IPS-NIHi7 (cell line): Measurements from ENCODE around the gene TNFRSF25.
"Not testable (repeated sequence)": the region's sequence is repeated elsewhere in the genome, so short reads cannot be mapped to it uniquely, and the experiment has no call there.

ENCODE experiments used
- DNase-seq: peaks from one replicate; pipeline ENCODE4 v3.0.0; 2012; ENCODE audit warnings: mixed read lengths; ENCODE audit errors: extremely low spot score

TNFRSF25 gene

DNA sequence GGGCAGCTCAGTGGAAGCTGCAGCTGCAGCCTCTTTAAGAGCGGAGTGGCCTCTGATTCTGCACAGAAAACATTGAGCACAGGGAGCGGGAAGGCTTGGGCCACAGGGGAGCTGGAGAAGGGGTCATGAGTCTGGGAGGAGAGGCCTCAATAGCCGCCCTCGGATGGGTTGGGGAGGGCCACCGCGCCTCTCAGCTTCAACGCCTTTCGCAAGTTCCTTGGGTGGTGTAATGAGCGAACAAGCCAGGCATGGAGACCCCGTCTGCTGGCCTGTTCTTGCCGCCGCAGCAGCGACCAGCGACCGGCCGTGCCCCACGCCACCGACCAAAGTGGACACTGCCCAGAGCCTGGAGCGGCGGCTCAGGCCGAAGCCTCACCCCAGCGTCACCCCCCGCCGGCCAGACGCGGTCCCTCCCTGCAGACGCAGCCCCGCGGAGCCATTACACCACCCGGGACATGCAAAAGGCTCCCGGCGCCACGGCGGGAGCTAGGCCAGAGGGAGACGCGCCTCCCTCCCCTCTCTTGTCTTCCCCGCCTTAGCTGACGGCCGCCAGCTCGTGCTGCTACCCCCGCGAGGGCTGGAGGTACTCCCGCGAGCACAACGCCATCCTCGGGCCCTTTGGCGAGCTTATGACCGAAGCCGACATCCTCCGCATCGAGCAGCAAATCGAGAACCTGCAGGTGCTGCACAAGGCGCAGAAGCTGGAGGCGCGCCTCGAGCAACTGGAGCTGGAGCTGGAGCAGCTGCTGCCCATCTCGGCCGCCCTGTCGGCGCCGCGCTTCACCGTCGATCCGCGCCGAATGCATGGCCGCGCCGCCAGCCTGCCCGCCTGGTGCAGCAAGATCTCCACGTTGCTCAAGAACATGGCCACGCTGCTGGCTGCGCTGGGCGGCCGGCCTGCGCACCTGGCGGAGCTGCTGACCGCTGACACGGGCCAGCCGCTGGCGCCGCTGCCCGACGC is 11.8 kb downstream of the TNFRSF25 start:
- not testable (repeated sequence) for DNase-seq

DNA sequence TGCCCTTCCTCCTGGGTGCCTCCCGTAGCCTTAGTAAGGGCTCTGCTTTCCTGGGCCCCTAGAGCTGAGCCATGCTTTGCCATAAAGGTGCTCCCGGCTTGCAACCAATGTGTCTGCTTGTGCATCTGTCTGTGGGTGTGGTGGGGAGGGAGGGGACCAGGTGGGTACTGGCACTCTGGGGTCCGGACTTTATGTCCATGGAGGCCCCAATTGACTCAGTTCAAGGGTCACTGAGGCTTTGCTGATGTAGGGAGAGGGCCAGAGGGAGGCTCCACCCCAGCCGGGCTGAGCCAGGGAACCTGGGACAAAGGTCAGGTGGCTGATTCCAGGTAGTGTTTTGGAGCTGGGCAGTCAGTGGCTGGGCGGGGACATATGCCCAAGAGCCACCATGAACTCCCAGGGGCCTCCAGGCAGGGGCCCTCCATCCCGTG is 15.0 kb downstream of the TNFRSF25 start:
- no peak for DNase-seq

DNA sequence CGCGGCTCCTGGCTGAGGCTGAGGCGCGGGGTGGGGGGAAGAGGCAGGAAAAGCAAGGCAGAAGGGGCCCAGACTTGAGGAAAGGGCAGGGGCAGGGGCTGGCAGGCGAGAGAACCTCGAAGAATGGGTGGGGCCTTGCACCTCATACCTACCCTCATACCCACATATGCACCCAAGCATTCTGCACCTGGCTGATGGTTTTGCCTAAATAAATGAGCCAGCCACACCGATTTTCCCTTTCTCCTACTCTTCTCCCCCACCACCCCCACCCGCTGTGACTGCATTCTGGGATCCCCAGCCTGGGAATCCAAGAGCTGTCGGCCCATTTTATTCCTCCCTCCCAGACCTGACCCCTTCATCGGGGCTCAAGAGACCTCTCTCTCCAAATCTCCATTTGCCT is 15.5 kb downstream of the TNFRSF25 start:
- not testable (repeated sequence) for DNase-seq

DNA sequence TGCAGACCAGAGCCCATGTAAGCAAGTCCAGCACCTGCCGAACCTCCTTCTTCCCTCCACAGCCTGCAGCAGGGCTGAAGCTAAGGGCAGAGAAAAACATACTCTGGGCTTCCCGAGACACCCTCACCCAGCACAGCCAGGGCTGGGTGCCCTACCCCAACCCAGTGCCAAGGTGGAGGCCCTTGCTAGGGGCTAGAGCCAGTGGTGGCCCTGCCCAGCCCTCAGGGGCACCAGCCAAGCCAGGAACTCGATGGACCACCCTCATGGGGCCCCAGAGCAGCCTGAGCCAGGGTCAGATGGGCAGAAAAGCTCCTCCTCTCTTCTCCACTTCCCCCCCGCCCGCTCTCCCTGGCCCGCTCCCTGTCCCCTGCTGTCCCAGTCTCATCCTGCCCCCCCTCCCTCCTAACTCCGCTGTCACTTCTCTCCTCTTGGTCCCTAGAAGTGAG is 15.9 kb downstream of the TNFRSF25 start:
- no peak for DNase-seq

DNA sequence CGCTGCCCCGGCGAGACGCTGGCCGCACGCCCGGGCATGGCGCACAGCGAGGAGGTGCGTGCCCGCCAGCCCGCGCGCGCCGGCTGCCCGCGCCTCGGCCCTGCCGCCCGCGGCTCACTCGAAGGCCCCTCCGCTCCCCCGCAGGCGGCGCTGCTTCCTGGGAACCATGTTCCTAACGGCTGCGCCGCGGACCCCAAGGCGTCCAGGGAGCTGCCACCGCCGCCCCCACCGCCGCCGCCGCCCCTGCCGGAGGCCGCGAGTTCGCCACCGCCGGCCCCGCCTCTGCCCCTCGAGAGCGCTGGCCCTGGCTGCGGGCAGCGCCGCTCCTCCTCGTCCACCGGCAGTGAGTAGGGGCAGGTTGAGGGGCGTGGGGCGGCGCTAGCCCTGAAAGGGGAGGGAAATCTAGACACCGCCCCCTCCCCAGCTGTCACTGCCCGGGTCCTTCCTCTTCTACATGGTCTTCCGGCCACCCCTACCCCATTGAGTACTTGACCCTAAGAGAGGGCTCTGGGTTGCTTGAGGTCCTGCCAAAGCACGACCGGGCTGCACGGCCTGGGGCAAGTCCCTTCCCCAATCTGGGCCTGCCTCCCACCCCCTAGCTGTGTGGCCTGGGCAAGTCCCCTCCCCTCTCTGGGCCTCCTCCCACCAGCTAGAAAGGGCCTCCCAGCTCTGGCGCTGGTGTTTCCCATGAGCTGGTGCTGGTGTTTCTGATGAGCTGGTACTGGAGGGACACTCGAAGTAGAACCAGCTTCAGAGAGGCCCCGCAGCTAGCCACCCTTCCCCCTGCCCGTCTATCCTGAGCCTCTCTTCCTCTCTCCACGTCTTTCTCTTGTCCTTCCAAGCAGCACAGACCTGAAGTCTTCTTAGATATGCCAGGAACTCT is 17.0 kb downstream of the TNFRSF25 start:
- DNase-seq = no peak

DNA sequence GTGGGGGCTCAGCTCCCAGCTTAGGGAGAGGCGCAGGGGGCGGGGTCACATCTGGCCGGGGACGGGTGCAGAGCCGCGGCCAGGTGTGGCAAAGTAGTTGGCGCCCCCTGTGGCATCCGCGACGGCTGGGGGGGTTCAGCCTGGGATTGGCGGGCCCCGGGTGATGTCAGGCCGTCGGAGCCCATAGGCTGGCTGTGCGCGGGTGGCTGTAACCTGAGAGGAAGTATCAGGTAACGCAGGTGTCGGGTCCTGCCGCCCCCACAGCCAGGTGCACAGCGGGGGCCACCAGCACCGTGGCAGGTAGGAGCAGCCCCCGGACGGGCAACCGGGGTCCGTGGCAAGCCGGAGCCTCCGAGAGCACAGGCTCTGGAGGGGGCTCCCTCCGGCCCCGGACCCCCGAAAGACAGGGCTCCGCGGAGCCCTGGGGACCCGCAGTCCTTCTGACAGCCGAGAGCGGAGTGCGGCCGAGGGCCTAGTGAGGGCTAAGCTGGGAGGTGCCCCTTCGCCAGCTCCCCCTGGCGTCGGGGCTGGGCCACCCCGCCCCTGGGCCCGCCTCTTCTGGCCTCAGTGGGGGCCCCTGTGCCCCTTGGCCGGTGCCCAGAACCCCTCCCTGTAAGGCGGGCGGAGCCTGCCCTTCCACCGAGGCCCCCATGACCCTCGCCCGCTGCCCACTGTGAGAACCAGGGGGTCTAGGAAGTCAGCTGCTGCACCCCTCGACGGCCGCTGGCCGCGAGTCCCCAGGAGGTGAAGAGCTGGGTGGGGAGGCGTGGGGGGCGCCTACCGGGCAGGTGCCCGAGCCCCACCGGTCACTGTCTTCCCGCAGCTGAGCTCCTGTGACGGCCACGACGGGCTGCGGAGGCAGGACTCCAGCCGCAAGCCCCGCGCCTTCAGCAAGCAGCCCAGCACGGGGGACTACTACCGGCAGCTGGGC is 17.9 kb downstream of the TNFRSF25 start:
- DNase-seq = peak; percentile 83

DNA sequence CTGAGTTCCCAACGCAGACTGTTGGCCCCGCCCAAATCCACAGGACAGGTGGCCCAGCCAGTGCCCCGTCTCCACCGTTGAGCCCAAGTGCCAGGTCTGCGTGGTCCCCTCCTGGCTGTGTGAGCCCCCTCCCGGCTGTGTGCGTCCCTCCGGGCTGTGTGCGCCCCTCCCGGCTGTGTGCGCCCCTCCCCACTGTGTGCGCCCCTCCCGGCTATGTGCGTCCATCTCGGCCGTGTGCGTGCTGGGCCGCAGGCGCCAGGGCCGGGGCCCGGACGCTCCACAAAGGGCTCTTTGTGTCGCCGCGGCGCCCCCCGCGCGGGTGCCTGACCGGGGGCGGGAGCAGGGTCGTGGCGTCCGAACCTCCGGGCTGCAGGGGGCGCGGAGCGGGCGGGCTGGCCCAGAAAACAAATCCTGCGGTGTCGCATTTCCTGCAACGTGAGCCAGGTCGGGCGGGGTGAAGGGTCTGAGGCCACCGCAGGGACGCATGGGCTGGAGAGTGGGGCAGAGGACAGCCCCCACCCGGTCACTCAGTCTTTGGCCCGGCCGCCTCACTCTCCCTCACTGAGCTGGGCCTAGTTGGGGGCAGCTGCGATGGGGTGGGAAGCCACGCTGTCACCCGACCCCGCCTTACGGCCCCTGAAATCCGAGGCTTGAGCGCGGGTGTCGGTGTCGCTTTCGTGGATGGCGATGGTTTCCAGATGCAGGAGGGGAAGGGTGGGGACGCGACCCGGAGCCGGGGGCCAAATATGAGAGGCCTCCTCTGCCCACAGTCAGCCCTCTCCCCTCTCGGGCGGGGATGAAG is 18.8 kb downstream of the TNFRSF25 start:
- peak; percentile 52 for DNase-seq

DNA sequence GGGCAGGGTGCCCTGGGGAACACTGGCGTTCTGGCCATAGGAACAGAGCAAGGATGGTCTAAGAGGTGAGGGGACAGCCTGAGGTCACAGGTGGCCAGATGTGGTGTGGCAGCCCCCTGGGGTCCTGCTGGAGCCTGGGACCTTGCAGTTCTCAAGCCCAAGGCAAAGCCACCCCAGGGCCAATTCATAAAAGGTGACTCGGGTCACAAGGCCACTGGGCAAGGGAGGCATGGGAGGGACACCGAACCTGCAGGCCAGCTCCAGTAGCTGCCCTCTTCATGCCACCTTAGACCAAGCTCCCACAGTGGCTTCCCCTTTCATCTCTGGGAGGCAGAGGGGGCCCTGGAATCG is 19.3 kb downstream of the TNFRSF25 start:
- DNase-seq = no peak

DNA sequence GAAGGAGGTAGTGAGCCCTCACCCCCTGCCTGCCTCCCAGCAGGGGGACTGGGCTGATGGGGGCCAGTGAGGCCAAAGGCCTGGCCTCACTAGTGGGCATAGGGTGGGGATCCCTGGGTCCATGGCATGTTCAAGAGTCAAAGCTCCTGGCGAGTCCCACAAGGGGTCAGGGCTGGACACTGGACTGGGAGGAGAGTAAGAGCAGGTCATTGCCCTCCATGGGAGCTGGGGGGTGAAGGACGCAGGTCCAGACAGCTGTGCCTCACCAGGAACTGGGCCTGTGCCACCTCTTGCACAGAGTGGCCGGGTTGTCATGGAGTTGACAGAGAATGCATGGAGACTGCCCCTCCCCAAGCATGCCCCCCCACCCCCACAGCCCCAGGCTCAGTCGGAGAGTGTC is 20.0 kb downstream of the TNFRSF25 start:
- not testable (repeated sequence) for DNase-seq

DNA sequence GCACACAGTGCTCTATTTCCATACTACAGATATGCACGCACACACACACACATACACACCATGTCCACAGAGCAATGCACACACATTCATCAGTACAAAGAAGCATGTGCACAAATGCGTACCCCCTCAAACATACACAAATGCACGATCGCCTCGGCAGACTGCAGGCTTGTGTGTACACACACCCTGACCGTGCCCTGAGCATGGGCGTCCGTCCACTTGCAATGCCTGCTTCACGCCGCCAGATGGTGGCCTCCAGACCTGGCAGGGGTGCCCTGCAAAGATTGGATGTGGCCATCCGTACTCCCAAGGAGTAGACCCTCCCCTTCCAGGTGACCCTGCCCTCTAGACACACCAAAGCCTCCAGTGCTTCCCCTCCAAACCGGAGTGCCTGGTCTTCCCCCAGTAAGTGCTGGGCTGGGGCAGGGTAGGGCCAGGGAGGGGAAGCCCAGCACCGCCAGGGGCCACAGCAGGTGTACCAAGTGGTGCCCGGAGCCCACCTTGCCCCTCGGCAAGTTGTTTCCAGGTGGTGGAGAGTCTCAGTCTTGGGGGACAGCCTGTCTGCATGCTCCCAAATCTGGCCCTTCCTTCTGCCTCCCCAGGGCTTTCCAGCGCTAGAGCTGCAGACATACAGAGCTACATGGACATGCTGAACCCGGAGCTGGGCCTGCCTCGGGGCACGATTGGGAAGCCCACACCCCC is 20.8 kb downstream of the TNFRSF25 start:
- DNase-seq = no peak

DNA sequence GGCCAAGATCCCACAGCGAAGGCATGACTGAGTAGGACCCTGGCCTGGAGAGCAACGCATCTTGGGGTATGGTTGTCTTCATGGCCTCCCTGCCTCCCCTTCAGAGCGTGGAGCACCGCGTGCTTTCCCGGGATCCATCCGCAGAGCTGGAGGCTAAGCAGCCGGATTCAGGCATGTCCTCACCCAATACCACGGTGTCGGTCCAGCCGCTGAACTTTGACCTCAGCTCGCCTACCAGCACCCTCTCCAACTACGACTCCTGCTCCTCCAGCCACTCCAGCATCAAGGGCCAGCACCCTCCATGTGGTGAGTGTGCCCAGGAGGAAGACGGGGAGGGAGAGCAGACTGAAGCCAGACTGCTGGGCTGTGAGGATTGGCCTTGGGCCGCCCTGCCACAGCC is 21.6 kb downstream of the TNFRSF25 start:
- no peak for DNase-seq

DNA sequence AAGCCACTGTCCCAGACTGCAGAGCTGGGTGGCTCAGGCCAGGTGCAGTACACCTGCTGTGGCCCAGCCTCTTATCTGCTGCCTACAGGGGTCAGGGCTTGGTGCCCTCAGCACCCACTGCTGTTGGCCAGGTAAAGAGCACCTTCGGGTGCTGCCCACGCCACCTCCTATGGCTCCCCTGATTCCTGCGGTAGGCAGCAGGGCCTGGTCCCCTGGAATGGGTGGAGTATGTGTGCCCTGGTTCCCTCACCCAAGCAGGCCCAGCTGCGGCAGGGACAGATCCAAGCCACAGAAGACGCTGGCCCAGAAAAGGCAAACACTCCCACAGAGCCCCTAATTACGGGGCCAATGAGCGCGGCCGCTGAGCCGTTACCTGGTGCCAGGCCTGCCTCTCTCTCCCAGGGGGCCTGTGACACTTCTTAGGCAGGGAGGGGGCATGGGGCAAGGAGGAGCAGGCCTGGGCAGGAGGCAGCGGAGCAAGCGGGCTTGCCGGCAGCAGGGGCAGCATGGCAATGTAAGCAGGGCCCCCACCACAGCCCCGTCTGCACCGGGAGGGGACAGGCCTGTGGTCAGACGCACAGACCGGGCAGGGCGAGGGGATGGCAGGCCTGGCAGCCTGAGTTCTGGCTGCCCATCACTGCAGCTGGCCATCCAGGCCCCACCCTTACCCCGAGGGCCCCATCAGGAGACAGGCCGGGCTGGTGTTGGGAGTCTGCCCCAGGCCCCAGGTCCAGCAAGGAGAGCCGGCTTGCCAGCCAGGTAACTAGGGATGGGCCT is 22.4 kb downstream of the TNFRSF25 start:
- no peak for DNase-seq

DNA sequence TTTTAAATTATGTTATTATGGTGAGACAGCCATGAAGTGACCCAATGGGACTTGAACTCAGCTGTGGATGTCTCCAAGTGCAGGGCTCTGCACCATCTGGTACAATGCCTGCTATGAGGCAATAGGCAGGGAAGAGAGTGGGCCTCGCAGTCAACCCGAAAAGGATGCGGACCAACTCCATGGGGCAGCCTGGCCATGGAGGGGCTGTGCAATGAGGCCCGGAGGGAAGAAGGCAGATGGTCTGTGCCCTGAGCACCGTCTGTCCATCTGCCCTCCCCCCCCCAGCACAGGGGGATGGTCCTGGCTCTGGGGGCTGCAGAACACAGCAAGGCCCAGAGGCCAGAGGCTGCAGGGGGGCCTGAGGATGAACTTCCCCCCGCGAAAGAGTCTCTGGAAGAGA is 24.4 kb downstream of the TNFRSF25 start:
- DNase-seq = no peak

DNA sequence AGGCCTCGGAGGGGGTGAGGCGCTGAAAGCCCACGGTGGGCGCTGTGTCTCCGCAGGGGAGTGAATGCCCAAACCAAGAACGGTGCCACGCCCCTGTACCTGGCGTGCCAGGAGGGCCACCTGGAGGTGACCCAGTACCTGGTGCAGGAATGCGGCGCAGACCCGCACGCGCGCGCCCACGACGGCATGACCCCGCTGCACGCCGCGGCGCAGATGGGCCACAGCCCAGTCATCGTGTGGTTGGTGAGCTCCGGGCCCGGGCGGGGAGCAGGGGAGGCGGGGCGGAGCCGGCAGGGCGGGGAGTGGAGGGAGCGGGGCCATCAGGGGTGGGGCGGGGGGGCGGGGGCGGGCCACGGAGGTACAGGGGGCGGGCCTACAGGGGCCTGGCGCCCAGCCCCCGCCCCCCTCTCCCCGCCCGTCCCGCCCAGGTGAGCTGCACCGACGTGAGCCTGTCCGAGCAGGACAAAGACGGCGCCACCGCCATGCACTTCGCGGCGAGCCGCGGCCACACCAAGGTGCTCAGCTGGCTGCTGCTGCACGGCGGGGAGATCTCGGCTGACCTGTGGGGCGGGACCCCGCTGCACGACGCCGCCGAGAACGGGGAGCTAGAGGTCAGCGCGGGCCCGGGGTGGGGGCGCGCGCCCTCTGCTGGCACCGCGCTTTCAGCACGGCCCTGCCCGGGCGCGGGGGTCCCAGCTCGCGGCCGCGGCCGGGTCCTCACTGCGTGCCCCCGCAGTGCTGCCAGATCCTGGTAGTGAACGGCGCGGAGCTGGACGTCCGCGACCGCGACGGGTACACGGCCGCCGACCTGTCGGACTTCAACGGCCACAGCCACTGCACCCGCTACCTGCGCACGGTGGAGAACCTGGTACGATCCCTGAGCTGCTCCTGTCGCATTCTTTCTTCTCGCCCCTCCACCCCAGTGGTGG is 25.5 kb downstream of the TNFRSF25 start:
- peak; percentile 71 for DNase-seq

DNA sequence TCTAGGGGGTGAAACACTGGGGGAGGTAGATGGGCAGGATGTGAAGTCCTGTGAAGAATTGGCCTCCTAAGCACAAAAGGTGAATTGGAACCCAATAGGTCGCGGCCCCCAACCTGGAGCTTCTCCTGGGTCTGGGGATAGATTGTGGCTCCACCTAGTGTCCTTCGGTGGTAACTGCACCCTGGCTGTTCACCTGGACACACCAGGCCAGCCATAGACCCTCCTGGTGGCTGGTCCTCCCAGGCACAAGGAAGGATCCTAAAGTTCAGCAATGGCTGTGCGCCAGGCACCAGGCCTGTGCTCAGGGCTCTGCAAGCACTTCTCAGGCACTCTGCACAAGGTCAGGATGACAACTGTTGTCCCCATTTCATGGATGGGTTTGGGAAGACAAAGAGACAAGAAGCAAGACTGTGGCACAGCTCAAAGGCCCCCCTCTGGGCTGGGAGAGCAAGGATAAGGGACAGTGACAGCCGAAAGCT is 27.9 kb downstream of the TNFRSF25 start:
- DNase-seq = peak; percentile 94

DNA sequence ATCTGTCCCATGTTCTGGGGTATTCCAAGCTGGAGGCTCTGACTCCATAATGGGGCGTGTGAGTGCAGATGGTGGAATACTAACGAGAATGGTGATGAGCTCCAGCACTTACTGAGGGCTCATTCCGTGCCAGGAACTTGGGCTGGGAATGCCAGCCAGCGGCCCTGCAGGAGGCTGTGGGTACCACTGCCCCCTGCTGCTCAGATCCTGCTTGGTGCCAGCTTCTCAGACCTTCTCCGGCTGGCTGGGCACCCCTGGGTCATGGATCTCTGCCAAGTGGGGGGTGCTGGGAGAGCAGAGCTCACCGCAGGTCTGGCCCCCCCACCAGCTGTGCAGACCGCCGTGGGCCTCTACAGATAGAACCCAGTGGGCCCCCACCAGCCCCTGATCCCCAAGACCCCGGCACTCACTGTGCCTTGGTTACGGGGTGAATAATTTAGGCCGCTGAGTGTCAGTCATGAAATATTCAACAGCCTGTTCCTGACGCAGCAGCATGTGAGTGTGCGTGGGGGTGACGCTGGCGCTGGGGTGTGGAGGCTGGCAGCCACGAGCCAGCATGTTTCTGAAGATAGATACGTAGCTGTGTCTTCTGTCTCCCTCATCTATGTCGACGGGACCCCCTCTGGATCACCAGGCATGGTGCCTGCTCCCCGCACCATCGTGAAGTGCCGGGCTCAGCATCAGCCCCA is 28.8 kb downstream of the TNFRSF25 start:
- DNase-seq = not testable (repeated sequence)

DNA sequence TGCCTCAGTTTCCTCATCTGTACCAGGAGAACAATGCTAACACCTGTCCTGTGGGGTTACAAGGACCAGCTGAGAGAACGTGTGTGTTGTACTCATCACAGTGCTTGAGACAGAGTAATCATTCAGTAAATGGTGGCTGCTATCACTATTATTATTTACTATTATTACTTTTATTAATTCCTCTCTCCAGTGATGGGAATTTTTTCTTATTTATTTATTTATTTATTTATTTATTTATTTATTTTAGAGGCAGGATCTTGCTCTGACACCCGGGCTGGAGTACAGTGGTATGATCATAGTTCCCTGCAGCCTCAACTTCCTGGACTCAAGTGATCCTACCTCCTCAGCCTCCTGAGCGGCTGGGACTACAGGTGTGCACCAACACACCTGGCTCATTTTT is 29.7 kb downstream of the TNFRSF25 start:
- DNase-seq = not testable (repeated sequence)
